Germinal center (tissue), 1 donor: ENCODE measurements around the gene PTPRA.

Experiments used
- DNase-seq: peaks from one replicate; pipeline ENCODE4 v3.0.0; 2012; ENCODE audit warnings: mixed read lengths, low spot score

The PTPRA gene

DNA sequence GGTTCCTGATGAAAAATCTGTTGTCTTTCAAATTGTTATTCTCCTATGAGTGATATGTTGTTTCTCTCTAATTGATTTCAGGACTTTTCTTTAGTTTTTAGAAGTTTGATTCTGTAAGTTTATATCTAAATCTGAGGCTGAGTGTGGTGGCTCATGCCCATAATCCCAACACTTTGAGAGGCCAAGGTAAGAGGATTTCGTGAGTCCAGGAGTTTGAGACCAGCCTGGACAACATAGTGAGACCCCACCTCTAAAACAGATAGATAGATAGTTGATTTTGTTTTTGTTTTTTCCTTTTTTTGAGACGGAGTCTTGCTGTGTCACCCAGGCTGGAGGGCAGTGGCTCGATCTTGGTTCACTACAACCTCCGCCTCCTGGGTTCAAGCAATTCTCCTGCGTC, 64.6 kb downstream of the PTPRA start:
- no peak for DNase-seq

DNA sequence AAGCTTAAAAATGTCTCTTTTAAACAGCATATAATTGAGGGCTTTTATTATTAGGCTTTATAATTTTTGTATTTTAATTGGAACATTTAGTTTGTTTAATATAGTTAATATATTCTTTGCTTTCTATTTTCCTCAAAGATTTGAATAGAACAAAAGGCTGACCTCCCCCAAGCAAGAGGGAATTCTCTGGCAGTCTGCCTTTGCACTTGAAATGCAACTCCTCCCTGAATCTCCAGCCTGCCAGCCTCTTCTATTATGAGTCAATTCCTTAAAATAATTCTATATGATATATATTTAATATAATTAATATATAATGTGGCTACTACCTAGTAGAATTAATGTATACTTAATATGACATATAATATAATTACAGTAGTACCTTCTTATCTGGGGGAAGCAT, 69.2 kb downstream of the PTPRA start:
- DNase-seq: no peak

DNA sequence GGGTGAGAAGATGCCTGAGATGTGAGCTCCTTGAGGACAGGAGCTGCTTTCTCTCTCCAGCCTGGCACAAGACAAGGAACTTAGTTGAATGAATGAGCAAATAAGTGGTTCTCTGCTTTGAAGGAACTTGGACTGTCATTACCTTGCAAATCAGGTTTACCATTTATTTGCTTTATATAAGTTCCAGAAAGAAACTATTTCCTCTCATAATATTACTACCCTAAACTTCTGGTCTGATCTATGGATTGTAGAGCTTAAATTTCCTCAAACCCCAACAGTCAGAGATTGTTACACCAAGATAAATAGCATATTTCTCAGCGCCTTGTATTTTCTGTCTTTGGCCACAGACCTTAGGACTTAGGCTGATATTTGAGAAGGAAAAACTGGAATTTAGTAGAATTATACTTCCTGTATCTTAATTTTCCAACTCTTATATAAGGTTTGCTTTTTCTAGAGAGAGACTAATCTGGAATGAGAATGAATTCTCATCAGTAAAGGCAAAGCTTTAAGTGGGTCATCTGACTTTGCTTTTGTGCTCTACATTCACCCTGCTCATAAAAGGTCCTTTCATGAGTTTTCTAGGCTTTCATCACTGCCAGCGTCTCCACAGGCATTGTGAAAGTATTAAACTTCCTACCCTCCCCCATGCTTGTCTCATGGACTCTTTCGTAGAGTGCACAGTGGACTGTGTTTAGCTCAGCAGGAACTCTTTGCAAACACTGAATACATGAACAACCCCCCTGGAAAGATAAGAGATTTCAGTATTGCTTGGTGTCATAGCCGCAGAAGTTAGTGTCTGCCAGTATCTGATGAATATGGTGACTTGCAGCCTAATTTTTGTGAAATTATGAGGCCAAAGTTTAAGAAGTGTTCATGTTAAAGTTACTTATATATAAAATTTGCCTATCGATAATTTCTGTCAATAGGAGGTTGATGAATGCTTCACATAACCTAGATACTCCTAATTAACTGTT, 74.0 kb downstream of the PTPRA start:
- no peak for DNase-seq

DNA sequence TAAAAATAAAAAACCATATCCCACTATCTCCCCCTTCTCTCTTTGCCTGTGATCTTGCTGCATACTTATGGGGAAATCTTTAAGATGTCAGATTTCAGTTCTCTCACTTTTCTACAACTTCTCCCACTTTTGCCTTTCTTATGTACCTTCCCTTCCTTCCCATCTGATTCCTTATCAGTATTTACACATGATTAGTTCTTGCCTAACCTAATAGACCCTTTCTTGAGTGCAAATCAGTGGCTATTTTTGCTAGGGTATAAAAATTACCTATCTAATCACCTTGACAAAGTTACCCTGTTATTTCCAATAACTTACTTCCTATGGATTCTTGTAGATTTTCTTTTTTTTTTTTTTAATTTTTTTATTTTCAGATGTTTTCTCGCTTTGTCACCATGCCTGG, 75.7 kb downstream of the PTPRA start:
- DNase-seq: no peak

DNA sequence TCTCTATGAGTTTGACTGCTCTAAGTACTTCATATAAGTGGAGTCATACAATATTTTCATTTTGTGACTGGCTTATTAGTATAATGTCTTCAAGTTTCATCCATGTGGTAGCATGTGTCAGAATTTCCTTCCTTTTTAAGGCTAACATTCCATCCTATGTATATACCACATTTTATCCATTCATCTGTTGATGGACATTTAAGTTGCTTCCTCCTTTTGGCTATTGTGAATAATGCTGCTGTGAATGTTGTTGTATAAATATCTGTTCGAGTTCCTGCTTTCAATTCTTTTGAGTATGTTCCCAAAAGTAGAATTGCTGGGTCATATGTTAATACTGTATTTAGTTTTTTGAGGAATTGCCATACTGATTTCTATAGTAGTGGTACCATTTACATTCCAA, 79.5 kb downstream of the PTPRA start:
- no peak for DNase-seq

DNA sequence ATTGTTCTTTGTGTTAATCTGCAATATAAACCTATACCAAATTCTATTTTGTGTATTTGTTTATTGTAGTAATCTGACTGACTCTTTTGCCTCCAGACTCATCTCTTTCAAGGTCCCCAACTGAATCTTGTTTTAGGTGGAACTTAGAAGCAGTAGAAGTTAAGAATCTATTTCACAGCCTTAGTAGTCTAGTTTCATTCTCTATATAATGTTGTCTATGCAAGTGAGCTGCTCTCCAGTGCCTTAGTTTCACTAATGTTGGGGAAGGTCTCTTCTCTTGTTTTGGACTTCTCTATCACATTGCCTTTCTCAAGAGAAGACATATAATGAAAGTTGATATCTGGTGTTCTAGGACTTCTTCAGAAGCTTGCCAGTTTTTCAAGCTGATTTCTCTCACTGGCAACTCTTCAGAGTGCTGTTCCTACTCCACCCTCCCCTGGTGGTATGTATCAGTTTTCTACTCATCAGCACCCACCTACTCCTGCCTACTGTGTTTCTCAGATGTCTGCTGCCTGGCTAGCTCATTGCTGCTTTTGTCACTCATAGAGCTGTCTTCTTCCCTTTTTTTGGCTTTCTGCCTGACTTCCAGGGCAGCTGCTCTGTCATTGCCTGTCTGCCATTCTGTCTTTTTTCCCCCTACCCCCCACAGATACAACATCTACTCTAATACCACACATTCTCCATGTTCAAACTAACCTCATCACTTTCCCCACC, 82.1 kb downstream of the PTPRA start:
- DNase-seq: no peak

DNA sequence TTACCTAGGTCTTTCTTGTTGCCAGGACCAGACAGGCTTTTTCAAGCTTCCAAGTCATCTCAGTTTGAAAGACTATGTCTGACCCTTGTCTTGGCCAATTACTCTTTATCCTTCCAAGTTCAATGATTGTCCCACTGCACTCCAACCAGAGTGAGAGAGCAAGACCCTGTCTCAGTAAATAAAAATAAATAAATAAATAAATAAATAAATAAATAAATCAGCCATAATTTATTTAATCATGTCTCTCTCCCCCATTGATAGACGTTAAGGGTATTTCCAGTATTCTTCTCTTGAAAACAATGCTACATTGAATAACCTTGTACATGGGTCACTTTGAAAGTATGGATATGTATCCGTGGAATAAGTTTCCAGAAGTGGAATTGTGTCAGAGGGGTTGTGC, 83.2 kb downstream of the PTPRA start:
- DNase-seq: no peak

DNA sequence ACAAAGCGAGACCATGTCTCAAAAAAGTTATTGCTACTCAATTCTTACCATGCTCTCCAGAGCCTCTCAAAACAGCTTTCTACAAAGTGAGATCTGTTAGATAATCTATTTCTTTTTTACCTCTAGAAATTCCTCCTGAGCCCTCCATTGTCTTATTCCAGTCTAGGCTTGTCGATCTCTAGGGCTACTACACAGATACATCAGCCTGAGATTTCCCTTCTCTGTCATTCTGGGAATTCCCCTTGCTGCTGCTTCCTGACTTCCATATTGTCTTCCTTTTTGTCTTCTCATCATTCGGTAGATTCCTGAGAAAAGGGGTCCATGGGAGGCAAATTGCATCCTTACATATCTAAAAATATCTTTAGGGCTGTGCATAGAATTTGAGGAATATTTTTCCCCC, 94.6 kb downstream of the PTPRA start:
- no peak for DNase-seq

DNA sequence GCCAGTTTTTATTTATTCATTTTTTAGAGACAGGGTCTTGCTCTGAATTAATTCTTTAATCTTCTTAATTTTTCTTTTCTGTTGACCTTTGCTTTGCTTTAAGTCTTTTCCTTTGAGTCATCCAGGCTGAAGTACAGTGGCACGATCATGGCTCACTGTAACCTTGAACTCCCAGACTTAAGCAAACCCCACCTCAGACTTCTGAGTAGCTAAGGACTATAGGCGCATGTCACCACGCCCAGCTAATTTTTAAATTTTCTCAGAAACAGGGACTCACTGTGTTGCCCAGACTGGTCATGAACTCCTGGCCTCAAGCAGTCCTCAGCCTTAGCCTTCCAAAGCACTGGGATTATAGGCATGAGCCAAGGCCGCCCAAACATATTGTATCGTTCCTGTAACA, 98.8 kb downstream of the PTPRA start:
- no peak for DNase-seq

DNA sequence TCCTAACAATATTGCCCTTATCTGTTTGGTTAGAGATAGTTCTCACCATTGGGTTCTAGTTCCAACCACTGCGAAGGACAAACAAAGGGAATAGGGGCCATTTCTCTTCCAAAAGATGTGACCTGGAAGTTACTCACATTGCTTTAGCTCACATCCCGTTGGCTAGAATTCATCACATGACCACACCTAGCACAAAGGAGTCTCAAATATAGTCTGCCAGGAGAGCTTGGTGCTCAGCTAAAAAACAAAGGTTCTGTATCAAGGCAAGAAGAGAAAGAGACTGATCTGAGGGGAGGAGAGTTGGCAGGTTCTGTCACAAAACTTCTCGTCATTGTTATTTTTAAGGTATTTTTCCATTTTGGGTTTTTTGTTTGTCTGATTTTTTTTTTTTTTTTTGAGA, 100.3 kb downstream of the PTPRA start:
- no peak for DNase-seq

DNA sequence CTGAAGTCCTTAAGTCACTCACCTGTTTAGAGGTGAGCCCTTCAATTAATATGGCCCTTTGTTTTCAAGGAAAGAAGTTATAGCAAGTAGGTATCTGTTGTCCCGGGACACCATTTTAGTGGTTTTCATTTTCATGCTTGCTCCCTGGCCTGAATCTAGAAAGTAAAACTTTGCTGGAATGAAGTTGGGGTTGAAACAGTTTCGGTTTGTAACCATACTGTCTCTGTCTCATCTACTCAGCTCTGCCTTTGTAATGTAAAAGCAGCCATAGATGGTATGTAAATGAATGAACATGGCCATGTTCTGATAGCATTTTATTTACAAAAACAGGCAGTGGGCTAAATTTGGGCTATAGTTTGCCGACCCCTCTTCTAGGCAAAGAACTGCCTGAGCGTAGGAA, 105.2 kb downstream of the PTPRA start:
- no peak for DNase-seq

DNA sequence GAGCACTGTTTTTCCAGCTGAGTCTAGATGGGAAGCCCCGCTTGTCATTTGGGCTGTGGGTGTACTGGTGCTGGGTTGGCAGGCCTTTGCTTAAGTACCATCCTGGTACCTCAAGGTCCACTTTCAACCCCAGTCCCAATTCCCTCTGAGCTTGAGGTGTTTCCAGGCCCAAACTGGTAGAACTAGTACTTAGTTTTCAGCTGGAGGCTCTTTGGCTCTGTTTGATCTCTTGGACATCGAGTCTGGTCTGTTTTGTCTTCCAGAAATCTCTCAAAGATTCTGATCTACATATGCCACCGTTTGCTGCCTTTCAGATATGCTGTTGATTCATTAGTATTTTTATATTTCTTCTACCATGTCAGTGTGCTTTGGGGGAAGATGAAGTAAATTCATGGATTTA, 108.4 kb downstream of the PTPRA start:
- no peak for DNase-seq

DNA sequence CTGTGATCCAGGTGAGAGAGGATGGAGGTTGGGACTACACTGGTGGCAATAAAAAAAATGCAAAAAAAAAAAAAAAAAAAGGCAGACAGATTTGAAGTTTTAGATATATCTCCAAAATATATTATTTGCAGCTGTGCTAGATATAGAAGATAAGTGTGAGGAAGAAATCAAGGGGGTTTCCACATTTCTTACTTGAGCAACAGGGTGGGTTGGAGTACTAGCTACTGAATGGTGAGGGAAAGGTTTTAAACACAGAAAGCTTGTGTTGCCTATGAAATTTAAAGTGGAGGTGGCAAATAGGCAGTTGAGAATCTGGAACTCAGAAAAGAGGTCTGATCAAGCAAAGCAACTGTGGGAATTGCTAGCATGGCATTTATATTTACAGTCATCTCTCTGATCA, 110.2 kb downstream of the PTPRA start:
- no peak for DNase-seq

DNA sequence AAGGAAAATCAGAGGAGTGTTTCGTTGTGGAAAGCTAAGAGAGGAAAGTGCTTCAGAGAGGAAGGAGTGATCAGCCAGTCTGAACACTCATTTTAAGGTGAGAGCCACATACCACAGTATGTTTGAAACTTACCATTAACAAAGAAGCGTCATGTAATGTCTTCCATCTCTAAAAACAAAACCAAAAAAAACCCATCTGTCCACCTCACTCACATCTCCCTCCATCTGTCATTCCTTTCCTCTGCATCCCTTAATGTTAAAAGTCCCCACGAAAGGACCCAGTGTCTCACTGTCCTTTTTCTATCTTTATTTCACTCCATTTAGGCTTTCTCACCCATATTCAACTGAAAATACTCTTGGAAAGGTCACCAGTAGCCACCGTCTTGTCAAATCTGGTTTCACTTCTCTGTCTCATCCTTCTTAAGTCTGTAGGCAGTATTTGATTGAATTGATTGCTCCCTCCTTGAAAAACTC, 110.8 kb downstream of the PTPRA start:
- peak; percentile 24 for DNase-seq

DNA sequence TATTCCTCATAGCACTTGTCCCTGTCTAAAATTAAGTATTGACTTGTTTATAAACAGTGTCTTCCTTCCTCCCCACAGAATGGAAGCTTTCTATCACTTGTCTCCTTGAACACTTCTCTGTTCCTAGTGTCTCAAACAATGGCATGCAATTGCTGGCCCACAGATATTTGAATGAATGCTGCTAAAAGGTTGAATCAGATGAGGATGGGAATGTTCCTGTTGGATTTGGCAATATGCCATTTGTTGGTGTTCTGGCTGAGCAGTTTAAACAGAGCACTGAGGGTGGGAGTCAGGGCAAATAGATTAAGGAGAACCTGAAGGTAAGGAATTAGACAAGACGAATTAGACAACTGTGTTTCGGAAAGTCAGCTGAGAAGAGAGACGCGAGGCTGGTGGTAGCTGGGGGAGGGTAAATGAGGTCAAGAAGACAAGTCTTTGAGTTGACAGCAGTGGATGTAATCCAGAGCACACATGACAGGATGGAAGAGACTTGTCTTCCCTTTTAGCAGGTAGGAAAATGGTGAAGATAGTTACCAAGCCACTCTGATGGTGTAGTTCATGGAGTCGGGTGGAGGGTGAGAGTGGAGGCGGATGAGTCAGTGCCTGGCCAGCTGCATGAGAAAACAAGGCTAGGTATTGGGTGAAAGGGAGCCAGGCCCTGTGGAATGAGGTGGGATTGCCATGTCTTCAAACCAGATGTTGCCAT, 111.8 kb downstream of the PTPRA start:
- DNase-seq: no peak

DNA sequence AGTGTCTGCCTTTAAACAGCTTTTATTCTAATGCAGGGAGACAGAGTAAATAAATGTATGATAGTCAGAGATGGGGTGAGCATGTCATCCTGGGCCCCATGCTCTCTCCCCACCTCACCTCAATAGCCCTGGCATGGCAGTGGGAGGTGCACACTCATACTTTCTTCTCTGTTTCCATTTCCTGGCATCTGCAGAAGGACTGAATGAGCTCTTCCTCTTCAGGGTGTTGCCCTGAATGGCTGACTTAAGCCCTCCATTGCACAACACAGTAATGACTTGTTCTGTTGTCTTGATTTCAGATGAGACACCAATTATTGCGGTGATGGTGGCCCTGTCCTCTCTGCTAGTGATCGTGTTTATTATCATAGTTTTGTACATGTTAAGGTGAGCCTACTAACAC, 113.2 kb downstream of the PTPRA start:
- no peak for DNase-seq

DNA sequence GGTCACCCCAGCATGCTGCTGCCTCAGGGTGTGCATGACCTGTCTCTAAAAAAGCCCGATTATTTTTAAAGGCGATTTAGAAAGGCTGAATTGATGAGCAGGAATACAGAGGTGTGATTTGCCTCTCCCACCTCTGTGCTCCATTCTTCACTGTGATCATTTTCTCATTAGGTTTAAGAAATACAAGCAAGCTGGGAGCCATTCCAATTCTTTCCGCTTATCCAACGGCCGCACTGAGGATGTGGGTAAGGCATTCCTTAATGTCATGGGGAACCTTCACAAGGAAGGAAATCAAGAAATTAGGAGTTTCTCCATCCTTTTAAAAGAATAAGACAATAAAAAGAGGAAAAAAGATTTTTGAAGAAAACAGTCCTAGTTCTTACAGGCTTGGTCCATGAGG, 114.6 kb downstream of the PTPRA start:
- no peak for DNase-seq

DNA sequence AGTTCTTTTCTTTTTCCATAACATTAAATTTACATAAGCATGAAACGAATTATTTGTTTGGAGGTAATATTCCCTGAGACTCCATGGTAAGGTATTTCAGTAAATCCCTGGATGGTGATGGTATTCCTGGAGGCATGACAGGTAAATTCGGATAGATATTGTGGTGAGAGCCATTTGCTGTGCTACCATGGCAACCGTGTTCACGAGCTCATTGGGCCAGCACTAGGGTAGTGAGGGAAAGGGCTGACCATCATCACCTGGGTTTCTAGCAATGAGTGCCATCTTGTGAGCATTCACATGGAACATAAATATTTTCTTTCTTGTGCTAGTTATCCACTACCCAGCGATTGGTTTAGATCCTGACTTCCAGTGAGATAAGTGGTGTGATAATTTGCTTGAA, 118.3 kb downstream of the PTPRA start:
- DNase-seq: no peak

DNA sequence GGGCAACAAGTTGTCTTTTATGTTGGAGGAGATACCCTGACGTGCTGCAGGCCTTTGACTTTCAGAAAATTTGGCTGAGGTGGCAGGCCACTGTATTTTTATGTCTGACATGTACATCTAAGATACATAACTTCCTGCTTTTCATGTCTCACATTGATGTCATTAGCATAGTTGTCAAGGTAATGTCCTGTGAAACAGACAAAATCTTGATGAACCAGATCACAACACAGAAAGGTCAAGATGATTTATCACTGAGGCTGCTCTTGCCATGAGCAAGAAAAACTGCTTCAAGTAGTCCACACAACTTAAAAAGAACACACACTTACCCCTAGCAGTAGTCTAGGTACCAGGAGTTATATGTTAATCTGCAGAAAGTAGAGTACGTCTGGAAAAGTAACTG, 120.0 kb downstream of the PTPRA start:
- no peak for DNase-seq

DNA sequence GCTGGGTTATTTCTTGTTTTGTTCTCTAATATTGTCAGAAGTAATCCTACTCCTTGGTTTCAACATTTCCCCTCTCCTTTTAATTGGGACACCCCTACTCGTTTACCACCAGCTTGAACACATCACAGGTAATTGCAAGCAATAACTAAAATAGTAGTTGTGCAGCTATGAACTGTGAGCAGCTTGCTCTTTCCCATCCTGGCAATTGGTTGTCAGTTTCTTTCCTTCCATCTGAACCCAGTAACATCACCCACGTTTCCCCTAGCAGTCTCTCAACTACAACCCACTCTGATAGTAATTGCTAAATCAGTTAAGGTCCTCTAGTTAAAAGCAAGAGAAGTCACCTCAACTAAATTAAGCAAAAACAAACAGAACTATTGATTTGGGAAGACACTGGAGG, 122.5 kb downstream of the PTPRA start:
- no peak for DNase-seq

DNA sequence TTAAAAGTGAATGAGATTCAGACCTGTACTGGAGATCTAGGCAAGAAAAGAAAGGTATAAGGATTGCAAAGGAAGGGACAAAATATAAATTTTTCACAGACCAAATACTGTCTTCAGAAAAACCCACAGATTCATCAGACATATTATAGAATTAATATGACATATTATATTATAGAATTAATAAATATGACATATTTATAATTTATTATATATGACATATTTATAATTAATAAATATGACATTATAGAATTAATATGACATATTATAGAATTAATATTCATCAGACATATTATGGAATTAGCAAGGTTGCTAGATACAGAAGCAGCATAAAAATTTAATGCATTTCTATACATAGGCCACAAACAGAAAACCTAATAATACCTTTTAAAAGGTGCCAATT, 125.4 kb downstream of the PTPRA start:
- DNase-seq: no peak

DNA sequence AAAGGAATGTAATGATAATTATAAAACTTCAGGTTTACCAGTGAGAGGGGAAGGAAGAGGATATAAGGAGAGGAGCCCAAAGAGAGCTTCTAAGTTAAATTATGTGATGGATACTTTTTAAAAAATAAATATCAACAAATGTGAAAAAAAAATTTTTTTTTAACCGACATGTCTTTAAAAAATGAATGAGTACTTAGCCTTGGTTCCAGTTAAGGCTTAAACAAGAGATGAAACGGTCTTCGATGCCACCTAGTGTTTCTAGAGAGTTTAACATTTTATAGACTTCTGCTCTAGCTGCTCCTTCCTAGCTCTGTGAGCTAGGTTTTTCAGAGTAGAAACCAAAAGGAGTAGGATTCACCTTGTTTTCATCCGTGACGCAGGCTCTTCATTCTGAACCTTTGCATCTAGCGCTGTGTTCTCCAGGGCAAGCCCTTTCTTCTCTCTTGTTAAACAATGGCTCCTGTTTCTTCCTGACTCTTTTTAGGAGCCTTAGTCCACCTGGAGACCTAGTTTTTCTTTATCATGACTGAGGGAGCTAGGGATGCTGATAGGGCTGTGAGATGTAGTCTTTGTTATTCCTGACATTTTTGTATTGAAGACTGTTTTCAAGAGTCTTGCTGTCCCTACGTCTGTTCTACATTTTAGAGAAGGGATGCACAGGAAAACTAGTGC, 127.7 kb downstream of the PTPRA start:
- DNase-seq: peak; percentile 27
